COLO668 (cell line): ENCODE results near the gene FBXL7.
A peak's percentile ranks its signal among the peaks of the same experiment; 100 is the strongest.

Experiments
- DNase-seq: peaks from one replicate; lab custom pipeline; 2025; ENCODE audit not compliant: unreplicated experiment; lab: John Stamatoyannopoulos, UW

Gene FBXL7

DNA sequence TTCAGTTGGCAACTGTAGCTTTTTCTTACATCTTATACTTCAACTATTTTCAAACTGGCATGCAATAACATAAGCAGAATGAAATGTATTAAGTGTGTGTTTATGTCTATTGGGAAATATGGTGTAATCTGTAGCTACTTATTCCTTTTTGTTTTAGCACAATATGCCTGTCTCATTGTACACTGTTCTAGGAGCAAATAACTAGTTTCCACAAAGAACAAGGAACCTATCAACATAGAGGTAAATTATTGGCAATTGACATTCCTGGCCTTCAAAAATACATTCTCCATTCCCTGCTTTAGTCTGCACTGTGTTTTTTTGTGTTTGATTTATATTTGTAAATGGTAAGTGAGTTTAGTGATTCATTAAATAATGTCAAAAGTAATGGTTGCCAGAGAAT is 75.7 kb downstream of the FBXL7 start:
- DNase-seq = no peak

DNA sequence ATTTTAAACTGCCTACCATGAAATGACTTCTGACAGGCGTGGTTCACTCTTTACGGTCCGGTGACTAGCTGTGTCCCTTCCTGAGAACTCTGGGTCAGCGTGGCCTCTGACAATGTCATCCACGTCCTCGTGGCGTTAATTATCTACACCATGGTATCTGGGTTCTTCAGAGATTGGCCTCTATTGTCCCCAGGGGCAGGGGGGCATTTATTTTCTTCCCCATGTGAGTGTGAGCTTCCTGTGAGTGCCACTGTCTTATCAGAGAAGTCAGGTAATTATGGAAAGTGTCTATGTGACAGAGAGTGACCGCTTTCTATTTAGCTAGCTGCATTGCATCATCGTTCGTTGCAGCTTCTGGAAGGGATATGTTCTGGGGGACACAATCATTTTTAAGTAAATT is 77.2 kb downstream of the FBXL7 start:
- DNase-seq = no peak

DNA sequence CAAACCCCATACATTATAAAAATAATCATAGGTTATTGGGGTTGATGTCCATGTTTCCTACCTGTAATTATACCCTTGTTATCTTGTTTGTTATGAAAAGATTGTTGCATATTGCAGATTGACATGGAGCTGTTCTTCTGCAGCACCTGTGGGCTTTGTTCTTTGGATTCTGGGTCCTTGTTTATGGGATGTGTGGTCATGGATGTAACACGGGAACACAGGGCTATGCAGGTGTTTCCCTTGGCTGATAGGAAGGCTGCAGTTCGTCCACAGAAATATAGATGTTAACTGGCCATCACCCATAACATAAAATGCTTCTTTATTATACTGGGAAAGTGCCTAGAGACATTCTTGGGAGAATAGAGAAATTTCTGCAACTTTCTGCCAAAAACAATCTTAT is 77.9 kb downstream of the FBXL7 start:
- no peak for DNase-seq

DNA sequence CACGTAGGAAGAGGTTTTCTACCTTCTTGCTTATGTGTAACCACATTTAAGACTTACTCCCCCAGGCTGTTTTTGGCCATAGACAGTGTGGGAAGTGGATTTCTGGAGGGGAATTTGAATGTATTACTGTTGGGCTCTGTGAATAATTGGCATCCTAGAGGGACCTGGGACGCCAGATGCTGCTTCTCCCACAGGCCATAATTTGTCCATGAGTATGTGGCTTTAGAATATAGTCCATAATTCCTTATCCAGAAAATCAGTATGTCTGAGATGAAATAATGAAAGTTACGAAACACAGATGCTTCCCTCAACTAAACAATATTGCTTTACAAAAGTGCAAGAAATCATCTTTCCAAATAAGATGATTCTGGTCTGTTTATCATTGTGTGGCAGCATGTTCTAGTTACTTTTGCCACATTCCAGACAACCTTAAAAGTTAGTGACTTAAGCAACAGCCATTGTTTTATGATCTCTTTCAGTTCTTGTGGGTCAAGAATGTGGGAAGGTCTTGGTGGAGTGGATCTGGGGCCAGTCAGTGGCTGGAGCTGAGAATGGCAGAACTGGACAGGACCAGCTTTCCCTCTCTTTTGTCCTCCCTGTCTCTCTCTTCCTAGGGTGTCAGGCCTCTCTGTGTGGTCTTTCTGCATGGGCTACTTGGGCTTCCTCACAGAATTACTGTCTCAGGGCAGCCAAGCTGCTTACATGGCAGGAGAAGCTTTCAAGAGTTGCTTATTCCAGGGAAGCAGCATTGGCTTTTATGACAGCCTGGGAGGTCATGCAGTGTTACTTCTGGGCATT is 79.4 kb downstream of the FBXL7 start:
- DNase-seq = no peak

DNA sequence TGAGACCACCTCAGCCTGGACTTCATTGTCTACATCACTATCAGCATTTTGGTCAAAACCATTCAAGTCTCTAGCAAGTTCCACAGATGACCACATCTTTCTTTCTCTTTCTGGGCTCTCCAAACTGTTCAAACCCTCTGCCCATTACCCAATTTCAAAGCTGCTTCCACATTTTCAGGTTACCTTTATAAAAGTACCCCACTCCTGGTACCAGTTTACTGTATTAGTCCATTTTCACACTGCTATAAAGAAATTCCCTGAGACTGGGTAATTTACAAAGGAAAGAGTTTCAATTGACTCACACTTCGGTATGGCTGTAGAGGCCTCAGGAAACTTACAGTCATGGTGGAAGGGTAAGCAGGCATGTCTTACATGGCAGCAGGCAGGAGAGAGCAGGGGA is 84.5 kb downstream of the FBXL7 start:
- DNase-seq = no peak

DNA sequence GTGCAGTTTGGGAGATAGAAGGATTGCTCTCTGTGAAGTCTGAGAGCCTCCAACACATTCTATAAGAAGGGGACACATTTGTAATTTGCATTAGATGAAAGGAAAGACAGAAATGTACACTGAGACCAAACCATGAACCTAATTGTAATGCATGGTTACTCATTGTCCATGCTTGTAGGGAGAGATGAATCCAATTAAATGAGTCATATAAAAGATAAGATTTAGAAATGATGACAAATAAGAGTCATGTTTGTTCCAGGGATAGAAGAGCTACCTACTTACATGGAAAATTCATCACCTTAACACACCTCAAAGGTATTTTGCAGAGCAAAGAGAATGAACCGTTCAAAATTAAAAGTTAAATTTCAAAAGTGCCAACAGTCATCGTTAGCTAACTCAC is 85.1 kb downstream of the FBXL7 start:
- DNase-seq = no peak

DNA sequence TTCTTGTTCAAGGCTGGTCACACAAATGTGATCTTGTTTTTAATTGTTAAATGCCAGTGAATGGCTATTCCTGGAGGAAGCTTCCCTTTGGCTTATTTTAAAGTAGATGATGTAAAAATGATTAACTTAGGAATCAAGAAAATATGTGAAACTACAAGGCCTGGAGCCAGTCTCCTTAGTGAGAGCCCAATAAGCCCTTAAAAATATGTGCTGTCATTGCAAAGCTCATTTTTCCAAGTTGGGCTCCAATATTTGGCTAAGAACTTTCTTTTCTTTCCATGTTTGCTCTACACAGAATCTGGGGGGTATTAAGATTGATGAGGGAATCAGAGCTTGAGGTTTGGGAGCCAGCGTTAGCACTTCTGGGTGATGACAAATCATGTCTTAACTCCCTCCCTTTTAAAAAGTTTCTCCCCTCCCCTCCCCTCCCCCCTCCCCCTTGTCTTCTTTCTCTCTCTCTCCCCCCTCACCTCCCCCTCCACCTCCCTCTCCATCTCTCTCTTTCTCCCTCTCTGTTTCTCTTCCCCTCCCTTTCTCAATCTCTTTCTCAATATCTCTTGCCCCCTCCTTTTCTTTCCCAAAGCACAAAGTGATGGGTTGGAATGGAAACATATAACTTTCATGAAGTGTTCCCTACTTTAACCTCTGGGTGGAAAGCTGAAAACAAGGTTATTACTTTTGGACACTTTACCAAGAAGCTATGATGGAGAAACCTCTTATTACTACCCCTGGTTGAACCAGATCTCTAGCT is 86.0 kb downstream of the FBXL7 start:
- no peak for DNase-seq

DNA sequence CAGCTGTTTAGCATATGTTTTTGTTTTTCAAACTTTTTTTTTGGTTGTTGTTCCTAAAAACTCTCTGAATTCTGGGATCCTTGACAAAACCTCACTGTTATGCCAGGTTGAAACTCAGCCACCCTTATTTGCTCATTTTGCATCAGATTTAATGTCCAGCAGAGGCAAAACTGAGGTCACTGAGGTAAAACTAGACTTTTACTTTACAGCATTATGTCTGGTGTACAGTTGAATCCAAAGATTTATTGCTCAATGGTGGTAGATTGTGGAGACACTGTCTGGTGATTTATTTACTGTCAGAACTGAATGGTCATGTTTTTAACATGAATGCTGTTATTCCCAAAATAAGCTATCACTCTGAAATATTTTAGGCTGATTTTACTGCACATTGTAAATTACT is 87.9 kb downstream of the FBXL7 start:
- DNase-seq = no peak

DNA sequence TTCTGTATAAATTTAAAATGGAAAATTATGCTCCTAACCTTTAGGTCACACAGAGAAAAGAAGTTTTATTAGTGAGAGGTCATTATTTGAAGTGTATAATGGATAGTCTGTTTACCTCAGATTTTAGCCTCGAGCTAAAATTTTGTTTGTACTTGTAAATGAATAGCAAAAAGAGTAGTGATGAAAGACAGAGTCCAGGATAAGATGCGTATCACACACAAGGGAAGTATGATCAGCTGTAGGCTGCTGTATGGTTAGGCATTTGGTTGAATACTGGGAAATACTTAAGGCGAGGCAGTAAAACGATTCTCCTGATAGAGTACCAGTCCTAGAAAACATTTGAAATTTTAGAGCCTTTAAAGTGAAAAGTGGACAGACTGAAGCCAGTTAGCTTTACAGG is 92.7 kb downstream of the FBXL7 start:
- no peak for DNase-seq

DNA sequence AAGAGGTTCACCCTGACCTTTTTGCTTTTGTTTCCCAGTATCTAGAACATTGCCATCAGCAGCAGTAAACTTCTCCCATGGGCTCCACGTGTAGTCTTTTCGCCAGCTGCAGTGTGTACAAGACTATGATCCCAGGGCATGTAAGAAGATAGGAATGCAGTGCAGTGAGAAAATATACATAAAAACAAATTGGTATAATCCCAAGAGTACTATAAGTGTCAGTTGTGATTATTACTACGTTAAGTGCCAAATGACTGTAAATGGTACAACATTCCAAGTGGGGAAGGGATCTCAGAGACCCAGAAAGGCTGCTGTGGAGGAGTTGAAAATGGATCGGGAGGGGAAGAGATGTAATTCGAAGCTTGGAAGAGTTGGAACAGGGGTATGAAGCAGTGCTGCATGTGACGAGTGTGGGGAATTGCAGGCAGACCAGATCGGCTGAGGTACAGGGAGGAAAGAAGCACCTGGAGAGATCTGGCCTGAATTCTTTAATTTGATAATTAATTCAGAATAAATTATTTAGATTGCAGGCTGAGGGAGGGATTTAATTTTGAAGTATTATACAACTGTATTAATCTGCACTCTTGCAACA is 95.1 kb downstream of the FBXL7 start:
- DNase-seq = no peak

DNA sequence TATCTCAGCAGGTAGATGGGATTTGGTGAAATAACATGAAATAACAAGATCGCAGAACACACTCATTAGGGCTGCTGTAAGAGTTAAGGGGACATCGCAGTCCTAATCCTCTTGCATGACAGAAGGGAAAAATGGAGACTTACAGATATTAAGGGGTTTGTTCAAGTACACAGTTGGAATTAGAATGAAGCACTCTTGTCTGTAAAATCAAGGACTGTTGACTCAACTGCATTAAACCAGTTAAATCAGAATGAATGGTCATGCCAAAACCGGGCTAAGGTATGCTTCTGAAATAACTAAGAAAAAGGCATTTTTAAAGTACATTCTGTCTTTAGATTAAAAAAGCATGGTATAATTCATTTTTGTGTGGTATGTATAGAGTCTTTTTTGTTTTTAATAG is 95.9 kb downstream of the FBXL7 start:
- DNase-seq = no peak

DNA sequence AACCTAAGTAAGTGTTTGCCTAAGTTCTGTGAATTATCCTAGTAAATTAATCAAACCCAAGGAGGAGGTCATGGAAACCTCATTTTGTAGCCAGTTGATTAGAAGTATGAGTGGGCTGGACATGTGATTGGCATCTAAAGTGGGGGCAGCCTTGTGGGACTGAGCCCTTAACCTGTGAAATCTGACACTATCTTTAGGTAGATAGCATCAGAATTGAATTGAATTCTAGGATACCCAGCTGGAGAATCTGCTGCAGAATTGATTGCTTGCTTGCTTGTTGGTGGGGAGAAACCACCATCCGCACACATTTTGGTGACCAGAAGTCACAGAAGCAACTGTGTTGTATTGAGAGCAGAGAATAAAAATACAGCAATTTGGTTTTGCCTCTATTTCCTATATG is 97.0 kb downstream of the FBXL7 start:
- no peak for DNase-seq

DNA sequence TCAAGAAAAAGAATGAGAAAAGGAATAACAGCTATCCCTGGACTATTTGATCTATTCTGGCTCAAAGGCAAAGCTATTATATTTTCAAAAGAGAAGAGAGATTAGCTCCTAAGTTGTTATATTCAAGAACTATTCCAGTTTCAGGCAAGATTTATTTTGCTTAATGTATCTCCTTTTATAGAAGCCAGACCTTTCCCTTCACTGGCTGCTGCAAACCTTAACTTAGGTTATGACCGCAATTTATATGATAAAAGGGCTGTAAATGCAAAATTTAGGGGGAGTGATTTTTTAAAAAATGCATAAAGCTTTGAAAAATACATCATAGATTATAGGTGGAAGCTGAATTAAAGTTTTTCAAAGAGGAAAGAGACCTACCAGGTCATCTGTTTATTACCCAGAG is 97.8 kb downstream of the FBXL7 start:
- DNase-seq = no peak

DNA sequence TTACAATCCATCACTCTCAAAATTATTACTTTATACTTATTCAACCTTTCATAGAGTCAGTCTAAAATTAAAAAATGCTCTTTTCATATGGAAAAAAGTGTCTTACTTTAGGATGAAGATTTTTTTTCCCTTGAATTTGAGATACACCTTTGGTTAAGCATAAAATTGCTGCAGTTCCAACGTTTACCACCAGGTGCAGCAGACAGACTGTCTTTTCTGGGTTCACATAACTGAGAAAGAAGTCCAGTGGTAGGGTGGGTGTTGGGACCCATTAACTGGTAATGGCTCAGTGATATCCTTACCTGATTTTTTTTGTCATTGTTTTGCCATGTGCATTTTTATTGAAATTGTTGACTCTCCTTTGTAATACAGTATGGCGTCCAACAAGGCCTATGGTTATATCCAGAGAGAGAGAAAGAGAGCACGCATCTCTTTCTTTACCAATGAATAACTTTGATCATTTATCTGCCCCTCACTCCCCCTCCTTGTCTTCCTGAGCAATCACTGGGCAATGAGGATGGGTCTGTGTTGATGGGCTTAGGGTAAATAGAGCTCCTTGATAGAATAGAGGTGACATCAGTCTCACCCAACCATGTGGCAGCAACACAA is 98.4 kb downstream of the FBXL7 start:
- DNase-seq = peak; percentile 31

DNA sequence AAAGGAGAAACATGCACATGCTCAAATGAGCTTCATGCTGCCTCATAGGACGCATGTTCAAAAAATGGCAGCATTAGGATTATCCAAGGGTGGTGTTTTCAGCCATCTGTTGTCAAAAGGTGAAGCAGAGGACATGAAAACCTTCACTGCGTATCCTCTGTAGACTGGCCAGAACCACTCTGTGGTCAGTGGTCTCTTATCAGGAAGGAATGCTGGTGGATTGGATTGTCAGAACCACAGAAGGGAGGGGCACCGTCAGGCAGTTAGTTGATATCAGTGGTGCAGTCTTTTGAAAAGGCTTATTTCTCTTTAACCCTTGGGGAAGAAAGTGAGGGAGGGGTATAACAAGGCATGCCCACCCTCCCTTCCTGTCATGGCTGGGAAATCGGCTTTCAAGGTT is 100.1 kb downstream of the FBXL7 start:
- no peak for DNase-seq

DNA sequence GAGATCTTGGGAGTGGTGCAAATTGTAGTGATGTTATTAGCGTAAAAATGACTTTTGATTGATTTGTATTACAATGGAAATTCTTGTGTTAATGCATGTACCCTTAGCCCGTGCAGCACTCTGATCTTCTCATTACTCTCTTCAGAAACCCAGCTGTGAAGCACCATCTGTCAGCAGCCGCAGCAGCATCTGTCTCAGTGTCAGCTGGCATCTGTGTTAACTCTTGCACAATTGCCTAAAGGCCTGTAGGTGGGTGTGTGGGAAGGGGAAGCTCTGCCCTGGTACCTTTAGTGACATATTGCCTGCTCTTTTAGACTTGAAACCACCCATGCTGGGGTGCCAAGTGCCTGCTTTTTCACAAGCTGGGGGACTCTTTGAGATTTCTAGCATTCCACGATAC is 101.3 kb downstream of the FBXL7 start:
- no peak for DNase-seq

DNA sequence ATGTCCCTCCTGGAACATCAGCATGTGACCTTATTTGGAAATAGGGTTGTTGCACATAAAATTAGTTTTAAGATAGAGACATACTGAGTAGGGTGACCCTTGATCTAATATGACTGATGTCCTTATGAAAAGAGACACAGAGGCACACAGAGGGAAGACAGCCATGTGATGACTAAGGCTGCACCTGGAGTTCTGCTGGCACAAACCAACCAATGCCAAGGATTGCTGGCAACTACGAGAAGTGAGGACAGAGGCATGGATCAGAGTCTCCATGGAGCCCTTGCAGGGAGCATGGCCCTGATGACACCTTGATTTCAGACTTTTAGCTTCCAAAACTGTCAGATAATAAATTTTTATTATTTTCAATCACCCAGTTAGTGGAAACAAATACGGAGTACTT is 101.9 kb downstream of the FBXL7 start:
- no peak for DNase-seq

DNA sequence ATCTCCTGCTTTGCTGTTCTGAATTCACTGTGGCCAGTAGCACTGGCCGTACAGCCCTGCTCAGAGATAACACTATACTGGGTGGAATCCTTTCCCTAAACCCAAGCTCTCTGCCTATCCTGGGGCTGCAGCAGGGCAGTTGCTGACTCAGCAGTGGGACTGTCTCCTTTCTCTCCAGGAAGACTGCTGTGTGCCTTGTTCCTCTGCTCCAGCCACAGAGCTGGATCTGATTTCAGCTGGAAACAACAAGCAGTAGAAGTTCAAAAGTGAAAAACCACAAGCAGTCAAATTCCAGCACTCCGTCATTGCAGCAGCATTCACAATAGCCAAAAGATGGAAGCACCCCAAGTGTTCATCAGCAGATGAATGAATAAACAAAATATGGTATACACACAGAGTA is 105.0 kb downstream of the FBXL7 start:
- no peak for DNase-seq

DNA sequence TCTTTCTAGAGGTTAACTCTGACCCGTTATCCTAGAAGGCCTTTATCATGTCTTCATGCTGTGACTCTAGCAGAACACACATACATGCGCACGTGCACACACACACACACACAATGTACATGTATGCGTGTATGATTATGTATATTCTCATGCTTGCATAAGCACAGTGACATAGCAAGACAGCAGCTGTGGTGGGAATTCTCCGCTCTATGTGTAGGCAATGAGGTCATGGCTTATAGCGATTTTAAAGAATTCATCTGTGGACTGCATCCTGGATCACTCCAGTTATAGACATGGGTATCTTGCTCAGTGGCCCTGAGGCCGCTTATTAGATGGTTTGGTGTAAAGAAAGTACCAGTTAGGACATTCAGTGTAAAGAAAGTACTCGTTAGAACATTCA is 106.2 kb downstream of the FBXL7 start:
- DNase-seq = no peak

DNA sequence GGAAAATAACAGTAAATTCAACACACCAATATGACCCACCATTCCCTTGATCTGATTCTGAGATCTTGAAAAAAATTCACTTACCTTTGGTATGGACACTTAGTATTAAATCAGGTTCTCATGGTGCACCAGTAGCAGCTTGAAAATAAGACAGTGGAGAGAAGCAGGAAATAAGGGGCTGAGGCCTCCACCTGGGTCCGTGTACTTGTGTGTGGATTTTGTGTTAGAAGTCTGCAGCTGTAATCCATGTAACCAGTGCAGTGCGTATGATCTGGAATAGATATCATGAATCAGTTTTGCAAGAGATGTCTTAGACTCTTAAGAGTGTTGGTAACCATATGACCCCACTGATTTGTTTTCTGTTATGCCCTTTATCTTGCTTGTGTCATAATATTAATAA is 107.1 kb downstream of the FBXL7 start:
- DNase-seq = no peak

DNA sequence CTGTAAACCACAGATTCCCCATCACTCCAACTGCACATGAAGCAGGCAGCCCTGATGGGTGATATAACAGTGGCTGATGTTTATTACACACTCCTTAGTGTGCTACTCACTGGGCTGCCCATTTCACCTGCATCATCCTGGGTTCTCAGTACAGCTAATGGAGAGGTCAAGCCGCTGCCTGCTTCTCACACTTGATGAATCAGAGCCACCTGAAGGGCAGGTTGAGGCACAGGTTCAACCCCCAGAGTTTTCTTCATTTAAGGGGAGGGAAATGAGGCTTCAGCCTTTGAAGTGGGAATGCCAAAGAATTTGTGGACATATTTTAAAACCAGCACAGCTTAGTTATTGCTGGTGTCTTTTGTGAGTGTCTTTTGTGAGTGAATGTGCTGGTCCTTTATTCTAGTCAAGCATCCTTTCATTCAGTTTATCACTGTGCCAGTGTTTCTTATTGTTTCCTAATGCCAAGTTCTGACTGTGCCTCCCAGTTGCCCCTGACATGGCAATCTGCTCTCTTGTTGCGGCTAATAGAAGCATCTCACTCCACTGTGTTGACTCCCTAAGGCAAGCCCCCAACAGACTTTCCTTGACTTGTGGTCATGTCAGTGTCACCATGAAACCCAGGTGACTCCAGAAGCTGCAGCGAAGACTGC is 109.2 kb downstream of the FBXL7 start:
- DNase-seq = no peak
